ENCODE data around the gene DOC2B.
A peak's percentile ranks its signal among the peaks of the same experiment; 100 is the strongest.
"Not testable (repeated sequence)": the region's sequence is repeated elsewhere in the genome, so short reads cannot be mapped to it uniquely, and the experiment has no call there.

Gene DOC2B

DNA sequence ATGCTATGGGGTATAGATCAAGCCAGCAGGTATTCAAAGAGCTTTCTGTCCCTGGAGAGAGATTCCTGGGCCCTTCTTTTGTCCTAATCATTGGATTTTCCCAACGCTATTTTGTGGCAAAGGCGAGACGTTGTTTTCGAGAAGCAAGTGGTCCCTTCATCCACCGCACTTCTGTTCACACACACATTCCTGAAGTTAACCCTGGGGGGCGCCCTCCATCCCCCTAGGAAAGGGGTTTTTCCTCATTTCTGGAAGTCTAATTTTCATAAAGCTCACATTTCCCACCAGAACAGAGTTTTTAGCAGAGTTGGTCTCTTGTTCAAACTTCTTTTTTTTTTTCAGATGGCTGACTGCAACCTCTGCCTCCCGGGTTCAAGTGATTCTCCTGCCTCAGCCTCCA, 32.2 kb downstream of the DOC2B start:
- no peak for DNase-seq (ENCODE audit: extremely low spot score, insufficient read length, low read depth)
- FAIRE-seq: no peak

DNA sequence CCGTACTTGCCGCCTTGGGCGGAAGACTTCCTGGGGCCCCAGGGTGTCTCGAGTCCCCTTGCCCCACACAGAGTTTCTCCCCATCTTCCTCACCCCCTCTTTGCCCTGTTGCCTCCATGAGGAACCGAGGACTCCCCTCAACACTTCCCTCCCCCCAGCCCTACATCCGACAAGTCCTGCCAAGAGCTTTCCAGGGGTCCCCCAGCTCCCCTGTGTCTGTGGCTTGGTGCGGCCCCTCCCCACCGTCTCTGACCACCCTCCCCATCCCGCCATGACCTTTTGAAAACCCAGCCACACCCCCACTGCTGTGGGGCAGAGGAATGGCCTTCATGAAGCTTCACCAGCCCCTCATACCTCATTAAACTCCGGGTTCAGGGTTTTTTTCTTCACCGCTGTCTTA, 32.7 kb downstream of the DOC2B start:
- FAIRE-seq (no peak), DNase-seq (ENCODE audit: extremely low spot score, insufficient read length, low read depth) (no peak)

DNA sequence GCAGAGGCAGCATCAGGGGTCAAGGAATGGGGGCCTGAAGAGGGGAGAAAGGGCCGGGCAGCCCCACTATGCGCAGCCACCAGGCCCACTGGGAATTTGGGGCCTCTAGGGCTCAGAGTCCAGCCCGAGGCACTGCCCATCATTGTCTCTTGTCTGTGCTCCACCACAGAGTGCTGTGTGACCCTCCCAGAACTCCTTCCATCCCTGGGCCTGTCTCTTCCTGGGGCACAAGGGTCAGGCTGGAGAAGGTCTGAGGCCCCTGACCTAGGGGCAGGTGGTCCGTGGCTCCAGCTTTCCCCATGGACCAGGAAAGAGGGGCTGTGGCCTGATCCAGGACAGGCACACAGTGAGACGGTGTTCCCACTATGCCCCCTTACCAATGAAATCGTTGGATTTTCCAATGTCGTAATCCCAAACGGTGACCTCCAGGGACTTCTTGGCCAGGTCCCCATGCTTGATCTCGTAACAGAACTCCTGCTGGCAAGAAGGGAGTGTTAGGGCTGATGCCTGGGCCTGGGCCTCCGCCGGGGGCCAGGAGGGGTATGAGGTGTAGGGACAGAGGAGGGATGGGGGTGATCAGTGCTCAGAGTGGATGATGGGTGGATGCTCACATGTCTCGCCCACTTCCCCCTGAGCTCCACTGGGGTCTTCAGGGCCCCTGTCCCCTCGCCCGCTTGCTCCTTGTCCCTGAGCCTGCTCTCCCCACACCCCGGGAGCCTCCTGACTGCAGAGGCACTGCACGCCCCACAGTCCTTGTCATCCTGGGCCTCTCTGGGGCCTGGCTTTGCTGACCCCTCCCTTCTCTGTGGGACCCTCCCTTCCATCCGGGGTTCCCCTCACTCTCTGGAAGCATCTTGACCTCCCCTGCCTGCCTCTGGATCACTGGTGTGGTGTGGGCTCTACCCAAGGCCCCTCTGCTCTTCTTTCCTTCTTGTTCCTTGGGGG, 33.4 kb downstream of the DOC2B start:
- no peak for FAIRE-seq
- DNase-seq (ENCODE audit: extremely low spot score, insufficient read length, low read depth): no peak

DNA sequence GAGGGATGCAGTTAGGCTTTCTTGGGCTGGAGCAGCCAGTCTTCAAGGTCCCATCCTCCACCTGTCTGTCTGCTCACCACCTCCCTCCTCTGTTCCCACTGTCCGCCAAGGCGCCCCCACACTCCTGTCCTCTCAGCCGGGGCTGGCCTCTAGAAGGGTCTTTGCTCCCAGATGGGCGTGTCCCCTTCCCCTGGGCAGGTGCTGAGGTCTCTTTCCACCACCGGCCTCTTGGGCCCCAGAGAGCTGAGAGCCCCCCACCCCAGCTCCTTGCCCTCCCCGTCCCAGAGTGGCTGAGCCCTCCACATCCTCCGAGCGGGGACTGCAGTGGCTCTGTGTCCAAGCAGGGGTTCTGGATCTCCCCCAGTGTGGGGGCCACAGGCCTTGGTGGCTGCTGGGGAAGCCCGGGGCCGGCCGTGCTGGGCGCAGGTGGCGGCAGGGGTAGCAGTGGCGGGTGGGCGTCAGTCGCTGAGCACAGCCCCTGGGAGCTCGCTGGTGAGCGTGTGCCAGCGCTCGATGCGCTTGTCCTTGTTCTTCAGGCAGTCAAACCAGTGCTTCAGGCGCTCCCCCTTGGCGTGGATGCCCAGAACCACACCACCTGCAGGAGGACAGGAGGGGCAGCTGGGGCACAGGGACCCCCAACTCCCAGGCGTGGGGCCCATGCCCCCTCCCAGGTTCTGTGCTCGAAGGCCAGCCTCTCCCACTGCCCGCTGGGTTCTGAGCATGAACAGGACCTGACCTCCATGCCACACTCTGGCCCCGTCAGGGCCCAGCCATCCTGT, 34.3 kb downstream of the DOC2B start:
- FAIRE-seq (no peak), DNase-seq (ENCODE audit: extremely low spot score, insufficient read length, low read depth) (no peak)

DNA sequence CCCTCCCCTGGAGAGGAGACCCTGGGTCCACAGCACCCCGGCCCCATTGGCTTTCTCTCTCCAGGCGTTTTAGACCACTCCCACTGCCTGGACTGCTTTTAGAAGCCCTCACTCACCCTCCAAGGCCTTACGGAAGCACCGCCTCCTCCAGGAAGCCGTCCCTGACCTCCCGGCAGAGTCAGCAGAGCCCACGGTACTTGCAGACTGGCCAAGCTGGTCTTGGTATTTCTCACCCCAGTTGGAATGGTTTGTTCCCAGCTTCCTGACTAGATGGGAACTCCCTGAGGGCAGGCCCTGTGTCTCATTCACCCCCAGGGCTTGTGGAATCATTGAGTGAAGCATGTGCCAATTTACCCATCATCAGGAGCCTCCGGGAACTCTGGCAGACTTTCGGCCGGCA, 34.9 kb downstream of the DOC2B start:
- DNase-seq (ENCODE audit: extremely low spot score, insufficient read length, low read depth): no peak
- no peak for FAIRE-seq

DNA sequence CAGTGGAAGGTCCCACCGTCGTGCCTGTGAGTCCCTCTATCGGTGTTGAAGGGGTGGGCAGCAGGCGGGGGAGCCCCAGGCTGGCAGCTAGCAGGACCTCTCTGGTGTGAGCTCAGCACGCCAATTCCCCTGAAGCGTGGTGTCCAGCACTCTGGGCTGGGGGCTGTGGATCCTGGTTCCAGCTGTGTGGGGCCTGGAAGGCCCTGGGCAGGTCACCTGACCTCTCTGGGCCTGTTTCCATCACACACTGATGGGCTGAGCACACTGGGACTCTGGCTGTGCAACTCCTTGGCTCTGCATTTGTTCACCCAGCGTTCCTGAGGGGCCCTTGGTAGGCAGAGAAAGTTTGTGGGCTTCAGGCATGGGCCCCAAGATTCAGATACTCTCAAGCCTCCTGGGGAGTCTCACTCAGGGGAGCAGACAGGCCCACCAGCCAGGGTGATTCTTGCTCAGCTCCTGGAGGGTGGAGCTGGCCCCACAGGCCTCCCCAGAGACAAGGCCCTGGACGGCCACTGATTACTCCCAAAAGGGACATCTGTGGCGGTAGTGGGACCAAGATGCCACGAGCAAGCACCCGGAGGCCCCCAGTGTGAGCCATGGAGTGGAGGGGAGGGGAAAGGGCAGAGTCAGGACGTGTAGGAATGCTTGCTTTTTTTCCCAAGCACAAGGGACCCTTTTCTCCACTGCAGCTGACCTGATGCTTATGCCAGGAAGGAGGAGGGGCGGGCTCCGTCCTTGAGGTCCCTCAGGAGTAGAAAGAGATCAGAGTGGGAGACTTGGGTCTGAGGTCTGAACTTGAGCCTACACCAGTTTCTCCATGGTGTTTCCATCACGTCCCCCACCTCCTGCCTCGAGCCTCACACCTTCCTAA, 35.5 kb downstream of the DOC2B start:
- no peak for DNase-seq (ENCODE audit: extremely low spot score, insufficient read length, low read depth)
- FAIRE-seq: no peak

DNA sequence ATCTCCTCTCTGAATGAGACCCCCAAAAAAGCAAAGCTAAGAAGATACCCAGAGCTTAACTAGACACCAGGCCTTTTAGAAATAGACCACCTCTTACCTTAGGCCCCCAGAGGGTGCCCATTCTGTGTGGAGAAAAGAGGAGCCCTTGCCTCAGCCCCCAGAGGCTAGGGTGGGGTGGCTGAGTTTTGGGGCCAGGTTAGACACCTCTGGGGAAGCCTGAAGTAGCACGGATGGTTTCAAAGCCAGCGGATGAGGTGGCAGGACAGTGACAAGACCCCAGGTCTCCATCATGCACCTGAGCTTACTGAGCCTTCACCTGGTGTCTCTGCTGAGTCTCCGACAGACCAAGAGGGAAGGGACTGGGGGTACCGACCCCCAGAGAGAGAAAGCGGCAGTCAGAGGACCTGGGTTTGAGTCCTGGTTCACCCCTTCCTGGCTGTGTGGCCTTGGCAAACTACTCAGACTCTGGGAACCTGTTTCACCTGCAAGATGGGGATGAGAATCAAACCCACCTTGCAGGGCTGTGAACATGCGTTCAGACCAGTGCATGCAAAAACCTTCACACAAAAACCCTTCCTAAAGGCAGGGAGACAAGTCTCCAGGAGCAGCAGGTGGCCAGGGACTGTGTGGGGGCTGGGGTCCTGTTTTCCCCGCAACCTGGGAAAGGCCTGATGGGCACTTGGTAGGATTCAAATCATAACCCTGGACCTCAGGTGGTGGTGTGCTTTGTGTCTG, 36.3 kb downstream of the DOC2B start:
- FAIRE-seq: no peak
- DNase-seq (ENCODE audit: extremely low spot score, insufficient read length, low read depth): no peak

DNA sequence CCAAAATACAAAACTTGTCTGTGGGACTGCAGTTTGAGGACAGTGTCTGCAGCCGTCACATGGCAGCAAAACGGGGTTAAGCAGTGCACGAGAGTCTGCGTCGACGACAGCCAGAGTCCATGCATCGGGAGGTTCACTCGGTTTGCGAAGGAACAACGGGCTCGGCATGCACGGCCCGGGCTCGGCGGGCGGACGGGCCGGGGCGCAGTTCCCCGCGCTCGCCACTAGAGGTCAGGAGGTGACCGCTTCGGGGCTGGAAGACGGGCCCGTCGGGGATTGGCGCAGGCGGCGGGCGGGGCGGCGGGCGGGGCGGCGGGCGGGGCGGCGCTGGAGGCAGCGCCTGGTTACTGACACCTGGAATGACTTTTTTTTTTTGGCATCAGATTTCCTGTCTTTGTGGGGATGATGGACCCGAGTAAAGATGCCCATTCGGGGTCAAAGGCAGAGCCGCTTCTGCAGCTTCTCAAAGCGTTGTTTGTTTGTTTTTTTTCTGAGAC, 37.6 kb downstream of the DOC2B start:
- DNase-seq (ENCODE audit: extremely low spot score, insufficient read length, low read depth): peak; percentile 86
- no peak for FAIRE-seq

DNA sequence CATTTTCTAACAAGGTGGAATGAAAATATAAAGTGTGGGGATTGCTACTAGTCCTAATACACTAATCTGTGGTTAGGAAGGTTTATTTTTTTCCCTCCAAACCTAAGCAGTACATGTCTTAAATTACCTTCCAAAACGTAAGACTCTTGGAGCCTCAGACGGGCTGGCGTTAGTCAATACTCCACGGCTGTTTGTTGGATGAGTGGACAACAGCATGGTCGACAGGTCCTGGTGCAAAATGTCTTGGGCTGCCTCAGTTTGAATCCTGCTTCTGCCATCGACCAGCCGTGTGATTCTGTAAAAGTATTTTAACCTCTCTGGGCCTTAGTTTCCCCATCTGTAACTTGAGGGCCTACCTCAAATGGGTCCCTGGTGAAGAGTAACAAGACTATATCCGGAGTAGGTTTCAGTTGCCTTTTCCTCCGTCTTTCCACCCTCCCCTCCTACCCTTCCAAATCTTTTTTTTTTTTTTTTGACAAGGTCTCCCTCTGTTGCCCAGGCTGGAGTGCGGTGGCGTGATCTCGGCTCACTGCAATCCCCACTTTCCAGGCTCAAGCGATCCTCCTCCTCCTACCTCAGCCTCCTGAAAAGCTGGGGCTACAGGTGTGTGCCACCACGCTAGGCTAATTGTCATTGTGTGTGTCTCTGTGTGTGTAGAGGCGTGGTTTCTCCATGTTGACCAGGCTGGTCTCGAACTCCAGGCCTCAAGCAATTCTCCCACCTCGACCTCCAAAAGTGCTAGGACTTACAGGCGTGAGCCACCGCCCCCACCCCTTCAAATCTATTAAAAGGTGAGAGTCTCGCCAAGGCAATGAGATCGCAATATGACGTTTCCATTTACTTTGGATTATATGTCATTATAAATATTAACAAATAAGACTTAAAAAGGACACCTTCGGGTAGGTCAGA, 38.3 kb downstream of the DOC2B start:
- FAIRE-seq (no peak), DNase-seq (ENCODE audit: extremely low spot score, insufficient read length, low read depth) (no peak)

DNA sequence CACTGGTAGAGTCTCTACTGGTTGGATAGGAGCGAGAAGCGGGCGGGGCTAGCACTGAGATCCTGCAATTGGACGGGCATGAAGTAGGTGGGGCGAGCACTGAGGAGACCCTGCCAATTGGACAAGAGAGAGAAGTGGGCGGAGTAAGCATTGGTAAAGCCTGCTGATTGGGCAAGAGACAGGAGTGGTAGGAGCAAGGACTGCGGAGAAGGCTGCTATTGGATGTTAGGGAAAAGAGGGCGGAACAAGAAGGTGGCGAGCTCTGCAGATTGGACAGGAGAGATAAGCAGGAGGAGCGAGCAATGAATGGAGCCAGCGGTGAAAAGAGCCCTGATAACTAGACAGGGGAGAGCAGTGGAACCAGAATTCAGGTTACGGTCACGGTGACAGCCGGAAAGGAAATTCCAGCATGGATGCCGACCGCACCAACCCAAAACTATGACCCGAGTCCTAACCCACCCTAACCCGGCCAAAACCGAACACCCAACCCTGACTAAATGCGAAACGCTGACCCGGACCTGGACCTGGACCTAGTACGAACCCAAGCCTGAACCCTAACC, 39.3 kb downstream of the DOC2B start:
- no peak for FAIRE-seq
- DNase-seq (ENCODE audit: extremely low spot score, insufficient read length, low read depth): no peak

DNA sequence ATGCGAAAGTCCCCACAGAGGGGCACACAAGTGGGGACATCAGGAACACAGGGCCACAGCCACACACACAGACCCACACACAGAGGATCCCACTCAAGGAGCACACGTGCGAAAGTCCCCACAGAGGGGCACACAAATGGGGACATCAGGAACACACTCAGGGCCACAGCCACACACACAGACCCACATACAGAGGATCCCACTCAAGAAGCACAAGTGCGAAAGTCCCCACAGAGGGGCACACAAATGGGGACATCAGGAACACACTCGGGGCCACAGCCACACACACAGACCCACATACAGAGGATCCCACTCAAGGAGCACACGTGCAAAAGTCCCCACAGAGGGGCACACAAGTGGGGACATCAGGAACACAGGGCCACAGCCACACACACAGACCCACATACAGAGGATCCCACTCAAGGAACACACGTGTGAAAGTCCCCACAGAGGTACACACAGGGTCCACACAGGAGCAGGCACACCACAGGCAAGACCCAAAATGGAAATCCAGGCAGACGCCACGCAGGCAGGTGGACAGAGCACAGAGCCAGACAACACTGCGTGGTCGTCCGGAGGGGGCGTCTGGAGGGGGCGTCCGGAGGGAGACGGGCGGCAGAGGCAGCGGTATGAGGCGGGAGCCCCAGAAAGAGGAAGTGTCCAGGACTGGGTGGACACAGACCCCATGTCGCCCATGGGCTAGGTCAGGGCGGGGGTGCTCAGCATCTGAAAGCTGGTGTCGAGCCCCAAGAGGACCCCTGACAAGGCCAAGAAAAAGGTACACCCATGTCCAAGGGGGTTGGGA, 41.8 kb downstream of the DOC2B start:
- DNase-seq (ENCODE audit: extremely low spot score, insufficient read length, low read depth); FAIRE-seq: not testable (repeated sequence)

DNA sequence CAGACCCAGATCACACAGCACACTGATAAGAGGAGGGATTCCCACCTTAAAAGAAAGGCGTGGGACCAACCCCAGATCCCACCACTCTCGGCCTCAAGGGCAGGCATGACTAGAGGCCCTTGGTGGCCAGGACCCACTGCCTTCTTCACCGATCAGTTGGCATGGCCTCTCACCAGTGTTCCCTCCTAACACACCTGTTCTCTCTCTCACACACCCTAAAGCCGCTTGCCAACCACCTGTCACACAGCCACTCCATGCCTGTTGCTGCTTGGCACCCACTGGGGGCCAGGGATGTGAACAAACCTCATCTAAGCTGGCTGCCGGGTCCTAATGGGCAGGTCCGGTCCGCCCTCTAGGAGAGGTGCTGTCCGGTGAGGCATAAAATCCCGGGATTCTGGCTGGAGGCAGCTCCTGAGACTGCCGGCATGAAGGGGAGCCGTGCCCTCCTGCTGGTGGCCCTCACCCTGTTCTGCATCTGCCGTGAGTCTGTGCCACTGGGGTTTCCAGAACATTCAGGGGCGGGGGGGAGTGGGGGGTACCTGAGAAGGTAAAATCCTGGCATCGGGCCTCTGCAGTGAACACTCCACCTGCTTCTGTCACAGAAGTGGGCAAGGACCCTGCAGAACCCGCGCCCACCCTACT, 44.2 kb downstream of the DOC2B start, which contains the start of gene SCGB1C2:
Gene SCGB1C2 (plus strand): TSS at position 404 of the 642 bp plus-strand sequence. CDS start 22 bp downstream, at position 426.
- DNase-seq (ENCODE audit: extremely low spot score, insufficient read length, low read depth); FAIRE-seq: not testable (repeated sequence)

DNA sequence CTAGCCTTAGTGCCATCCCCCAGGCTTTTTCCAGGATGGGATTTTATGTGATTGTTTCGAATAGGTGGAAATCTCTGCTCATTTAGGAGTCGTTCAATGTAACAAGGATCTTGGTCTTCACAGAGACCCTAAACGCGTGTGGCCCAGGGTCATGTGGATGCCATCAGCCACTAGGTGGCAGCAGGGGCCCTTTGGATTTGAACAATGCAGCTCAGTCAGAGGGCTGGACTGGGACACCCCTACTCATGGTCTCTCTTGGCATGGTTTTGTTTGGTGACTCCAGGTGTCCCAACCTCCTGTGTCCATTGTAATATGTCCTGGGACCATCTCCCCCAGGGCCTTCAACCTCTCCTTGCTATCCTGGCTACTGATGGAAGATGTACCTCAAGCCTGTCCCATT, 44.9 kb downstream of the DOC2B start:
- not testable (repeated sequence) for DNase-seq (ENCODE audit: extremely low spot score, insufficient read length, low read depth); FAIRE-seq

DNA sequence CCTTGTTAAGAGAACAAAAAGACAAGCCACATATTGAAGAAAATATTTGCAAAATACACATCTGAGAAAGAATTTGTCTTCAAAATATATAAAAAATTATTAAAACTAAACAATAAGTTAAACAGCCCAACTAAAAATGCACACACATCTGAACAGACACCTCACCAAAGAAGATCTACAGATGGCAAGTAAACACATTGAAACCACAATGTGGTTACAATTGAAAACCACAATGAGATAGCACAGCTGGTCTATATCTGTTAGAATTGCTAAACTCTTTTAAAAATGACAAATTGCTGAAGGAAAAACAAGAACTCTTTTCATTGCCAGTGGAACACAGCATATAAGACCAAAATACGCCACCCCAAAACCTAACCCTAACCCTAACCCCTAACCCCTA, 45.6 kb downstream of the DOC2B start:
- not testable (repeated sequence) for DNase-seq (ENCODE audit: extremely low spot score, insufficient read length, low read depth); FAIRE-seq

DNA sequence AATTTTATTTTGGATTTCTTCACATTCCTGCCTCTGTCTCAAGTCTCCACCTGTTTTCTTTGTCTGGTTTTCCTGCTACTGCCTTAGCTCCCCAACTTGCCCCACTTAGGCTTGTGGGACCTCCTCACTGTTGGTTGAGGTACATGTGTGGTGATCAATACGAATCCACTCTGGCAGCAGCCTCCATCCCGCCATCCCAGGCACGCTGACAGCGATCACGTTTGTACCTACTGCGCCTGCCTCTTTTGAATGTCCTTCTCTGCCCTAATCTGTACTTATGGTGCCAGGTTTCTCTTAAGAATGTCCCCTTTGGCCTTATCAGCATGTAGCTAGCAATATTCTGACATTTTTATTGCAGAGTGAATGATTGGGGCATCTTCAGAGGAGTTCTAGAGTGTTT, 46.4 kb downstream of the DOC2B start:
- not testable (repeated sequence) for DNase-seq (ENCODE audit: extremely low spot score, insufficient read length, low read depth); FAIRE-seq

DNA sequence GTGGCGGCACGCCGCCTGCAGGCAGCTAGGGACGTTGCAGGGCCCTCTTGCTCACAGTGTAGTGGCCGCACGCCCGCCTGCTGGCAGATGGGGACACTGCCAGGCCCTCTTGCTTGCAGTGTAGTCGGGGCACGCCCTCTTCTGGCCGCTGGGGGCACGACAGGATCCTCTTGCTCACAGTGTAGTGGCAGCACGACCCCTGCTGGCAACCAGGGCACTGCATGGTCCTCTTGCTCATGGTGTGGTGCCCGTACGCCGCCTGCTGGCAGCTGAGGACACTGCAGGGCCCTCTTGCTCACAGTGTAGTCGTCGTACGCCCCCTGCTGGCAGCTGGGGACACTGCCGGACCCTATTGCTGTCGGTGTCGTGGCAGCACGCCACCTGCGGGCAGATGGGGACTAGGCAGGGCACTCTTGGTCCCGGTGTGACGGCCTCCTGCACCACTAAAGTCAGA, 47.1 kb downstream of the DOC2B start:
- not testable (repeated sequence) for DNase-seq (ENCODE audit: extremely low spot score, insufficient read length, low read depth); FAIRE-seq
